Measurements from ENCODE around the gene ZNF90. TPM values are rescaled to one million over a fixed set of nuclear protein-coding genes. Genes with fewer than 3 reads are reported as not detected.
"Not testable (repeated sequence)": the region's sequence is repeated elsewhere in the genome, so short reads cannot be mapped to it uniquely, and the experiment has no call there.

The ZNF90 gene
- total RNA-seq, 1 donor from 2014 or later, result 27.3 TPM

- H3K4me1 Mint-ChIP-seq, result peaks cover under 1% of the 10 kb centered on the region
- TF ChIP-seq, protein P1, sequence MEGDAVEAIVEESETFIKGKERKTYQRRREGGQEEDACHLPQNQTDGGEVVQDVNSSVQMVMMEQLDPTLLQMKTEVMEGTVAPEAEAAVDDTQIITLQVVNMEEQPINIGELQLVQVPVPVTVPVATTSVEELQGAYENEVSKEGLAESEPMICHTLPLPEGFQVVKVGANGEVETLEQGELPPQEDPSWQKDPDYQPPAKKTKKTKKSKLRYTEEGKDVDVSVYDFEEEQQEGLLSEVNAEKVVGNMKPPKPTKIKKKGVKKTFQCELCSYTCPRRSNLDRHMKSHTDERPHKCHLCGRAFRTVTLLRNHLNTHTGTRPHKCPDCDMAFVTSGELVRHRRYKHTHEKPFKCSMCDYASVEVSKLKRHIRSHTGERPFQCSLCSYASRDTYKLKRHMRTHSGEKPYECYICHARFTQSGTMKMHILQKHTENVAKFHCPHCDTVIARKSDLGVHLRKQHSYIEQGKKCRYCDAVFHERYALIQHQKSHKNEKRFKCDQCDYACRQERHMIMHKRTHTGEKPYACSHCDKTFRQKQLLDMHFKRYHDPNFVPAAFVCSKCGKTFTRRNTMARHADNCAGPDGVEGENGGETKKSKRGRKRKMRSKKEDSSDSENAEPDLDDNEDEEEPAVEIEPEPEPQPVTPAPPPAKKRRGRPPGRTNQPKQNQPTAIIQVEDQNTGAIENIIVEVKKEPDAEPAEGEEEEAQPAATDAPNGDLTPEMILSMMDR (conservative IDR thresholded peaks at IDR 0.05), result no peak
- no peaks in the 10 kb centered on the region for H3K36me3 Mint-ChIP-seq (ENCODE audit: low read depth)
- H3K4me3 Mint-ChIP-seq, result no peak overlapping the region
- no peak overlapping the region for H3K27ac Mint-ChIP-seq (ENCODE audit: unreplicated experiment)
- peaks cover 19% of the 10 kb centered on the region for H3K27me3 Mint-ChIP-seq (ENCODE audit: low read depth)
- H3K9me3 Mint-ChIP-seq, result peaks cover 6% of the 10 kb centered on the region
- no peak for DNase-seq (ENCODE audit: low read depth, low spot score)
Measured at GRCh38 chr19:20044663-20045062, 33.1 kb upstream of the ZNF90 start.

DNA sequence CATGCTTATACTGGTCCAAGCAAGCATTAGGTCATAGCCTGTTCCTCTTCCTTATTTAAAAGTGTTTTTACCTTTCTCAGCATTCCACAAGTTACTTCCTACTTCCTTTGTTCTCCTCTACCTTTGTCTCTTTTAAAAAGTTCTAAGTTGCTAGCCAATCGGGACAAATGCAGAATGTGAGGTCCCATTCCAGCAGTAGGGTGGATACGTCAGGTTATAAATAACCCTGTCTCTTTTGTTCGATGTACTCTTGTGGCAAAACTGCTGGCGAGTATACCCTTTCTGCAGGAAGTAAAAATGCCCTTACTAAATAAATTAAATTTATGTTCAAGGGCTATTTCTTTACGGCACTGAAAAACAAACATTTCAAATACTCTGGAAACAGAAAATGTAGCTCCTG lies 32.1 kb upstream of the ZNF90 start:
- DNase-seq (ENCODE audit: low read depth, low spot score); H3K4me1 Mint-ChIP-seq; H3K27ac Mint-ChIP-seq (ENCODE audit: unreplicated experiment); H3K36me3 Mint-ChIP-seq (ENCODE audit: low read depth); H3K9me3 Mint-ChIP-seq; H3K4me3 Mint-ChIP-seq: not testable (repeated sequence)
- peaks cover 19% of the 10 kb centered on the region for H3K27me3 Mint-ChIP-seq (ENCODE audit: low read depth)

DNA sequence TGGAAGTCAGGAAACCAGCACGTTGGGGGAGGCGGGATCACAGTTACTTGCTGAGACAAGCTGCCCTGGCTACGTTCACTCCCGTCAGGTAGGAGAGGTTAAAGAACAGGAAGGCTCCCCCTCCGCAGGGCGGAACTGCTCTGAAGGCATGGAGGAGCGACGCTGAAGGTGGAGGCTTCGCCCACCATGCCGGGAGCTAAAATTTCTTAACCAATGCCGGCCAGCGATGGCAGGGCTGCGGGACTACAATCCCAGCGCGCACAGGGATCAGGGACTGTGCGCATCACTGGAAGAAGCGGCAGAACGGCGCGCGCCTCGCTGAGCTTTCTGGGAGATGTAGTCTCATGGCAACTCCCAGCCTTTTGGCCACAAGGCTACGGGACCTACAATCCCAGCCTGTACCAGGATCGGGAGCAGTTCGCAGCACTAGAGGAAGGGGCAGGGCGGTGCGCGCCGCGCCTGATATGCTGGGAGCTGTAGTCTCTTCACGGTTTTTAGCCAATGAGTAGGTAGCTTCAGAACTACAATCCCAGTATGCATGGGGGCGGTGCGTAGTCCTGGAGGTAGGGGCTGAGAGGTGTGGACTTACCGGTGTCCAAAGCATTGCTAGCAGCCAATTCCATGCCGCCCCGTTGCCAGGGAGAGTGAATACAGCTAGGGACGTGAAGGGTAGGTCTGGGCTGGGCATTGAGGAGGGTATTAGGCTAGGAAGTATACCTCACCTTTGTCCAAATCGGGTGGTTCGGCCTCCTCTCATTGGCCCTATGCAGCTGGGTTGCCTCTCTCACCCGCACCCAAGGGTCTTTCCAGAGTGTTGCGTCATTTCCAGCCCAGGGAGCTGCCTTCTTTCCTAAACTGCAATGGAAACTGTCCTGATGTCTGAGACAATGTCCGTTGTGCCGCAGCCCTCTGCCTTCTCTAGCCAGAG lies 25.7 kb upstream of the ZNF90 start:
- Mint-ChIP-seq H3K9me3 (peaks cover 3% of the 10 kb centered on the region), H3K27me3 (ENCODE audit: low read depth) (peaks cover 9% of the 10 kb centered on the region), H3K4me3 (peak overlapping the region; percentile 99), H3K27ac (ENCODE audit: unreplicated experiment) (peak overlapping the region; percentile 95), H3K4me1 (peaks cover 17% of the 10 kb centered on the region), H3K36me3 (ENCODE audit: low read depth) (no peaks in the 10 kb centered on the region)
- TF ChIP-seq, protein P1 (conservative IDR thresholded peaks at IDR 0.05), result peak; percentile 21
- peak; percentile 81 for DNase-seq (ENCODE audit: low read depth, low spot score)

DNA sequence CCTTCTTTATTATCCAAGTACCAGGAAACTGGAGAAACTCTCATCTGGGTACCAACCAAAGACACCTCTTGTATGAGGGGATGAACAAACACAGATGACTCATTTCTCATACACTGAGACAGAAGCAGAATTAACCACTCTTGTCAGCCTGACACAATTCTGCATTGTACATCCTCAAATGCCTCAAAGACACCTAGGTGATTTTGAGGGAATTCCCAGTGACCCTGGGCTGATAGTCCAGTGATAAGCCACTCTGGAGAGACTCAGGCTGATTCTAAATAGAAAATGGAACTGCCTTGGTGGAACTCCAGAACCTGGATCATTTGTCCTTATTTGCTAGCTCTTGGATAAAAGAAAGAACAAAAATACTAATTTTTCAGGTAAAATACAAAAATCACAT lies 19.1 kb upstream of the ZNF90 start:
- H3K9me3 Mint-ChIP-seq; H3K4me3 Mint-ChIP-seq; H3K27ac Mint-ChIP-seq (ENCODE audit: unreplicated experiment); DNase-seq (ENCODE audit: low read depth, low spot score); H3K36me3 Mint-ChIP-seq (ENCODE audit: low read depth); H3K4me1 Mint-ChIP-seq: not testable (repeated sequence)
- H3K27me3 Mint-ChIP-seq (ENCODE audit: low read depth), result peaks cover 24% of the 10 kb centered on the region

GRCh38 chr19:20060282-20060681 lies 17.5 kb upstream of the ZNF90 start:
- Mint-ChIP-seq H3K27me3 (ENCODE audit: low read depth) (peaks cover 24% of the 10 kb centered on the region), H3K9me3 (no peaks in the 10 kb centered on the region), H3K4me1 (no peaks in the 10 kb centered on the region), H3K36me3 (ENCODE audit: low read depth) (no peaks in the 10 kb centered on the region), H3K27ac (ENCODE audit: unreplicated experiment) (no peak overlapping the region), H3K4me3 (no peak overlapping the region)
- TF ChIP-seq, protein P1 (conservative IDR thresholded peaks at IDR 0.05), result no peak
- no peak for DNase-seq (ENCODE audit: low read depth, low spot score)

DNA sequence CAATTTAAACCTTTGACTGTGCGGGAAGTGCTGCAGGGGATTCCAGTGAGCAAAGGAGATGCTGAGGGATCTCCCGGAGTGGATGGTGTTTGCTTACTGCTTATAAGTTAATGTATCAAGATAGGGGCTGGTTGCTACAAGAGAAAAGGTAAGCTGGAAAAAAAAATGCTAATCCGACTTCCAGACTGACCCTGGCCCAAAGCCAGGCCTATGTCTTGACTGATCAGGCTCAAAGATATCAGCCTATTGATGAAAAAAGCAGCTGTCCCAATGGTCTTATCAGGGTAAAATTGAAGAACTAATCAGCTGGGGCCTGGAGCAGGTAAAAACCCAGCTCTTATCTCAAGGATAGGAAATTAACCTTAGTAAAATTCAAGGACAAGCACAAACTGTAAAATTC lies 10.9 kb upstream of the ZNF90 start:
- no peak for DNase-seq (ENCODE audit: low read depth, low spot score)
- TF ChIP-seq, protein P1 (conservative IDR thresholded peaks at IDR 0.05), result no peak
- H3K27ac Mint-ChIP-seq (ENCODE audit: unreplicated experiment), result no peak overlapping the region
- H3K4me3 Mint-ChIP-seq, result no peak overlapping the region
- H3K27me3 Mint-ChIP-seq (ENCODE audit: low read depth), result peaks cover 11% of the 10 kb centered on the region
- H3K4me1 Mint-ChIP-seq, result no peaks in the 10 kb centered on the region
- H3K9me3 Mint-ChIP-seq, result peaks cover 22% of the 10 kb centered on the region
- H3K36me3 Mint-ChIP-seq (ENCODE audit: low read depth), result peaks cover 9% of the 10 kb centered on the region

Measured in neural crest cell (in vitro differentiated cells).